Ovary (tissue), 3 donors: ENCODE measurements around the gene TFCP2.

Source experiments
- CTCF ChIP-seq, 3 donors: fragments of 450-650 bp in 2 of 3; fragments of 200-600 bp in 1 of 3; IDR thresholded peaks; one replicate each; pipeline versions ENCODE4 v1.5.1 to v1.8.0; 2016 to 2022; ENCODE audit warnings: antibody characterized with exemption in 3 of 3, mild to moderate bottlenecking in 1 of 3
- EP300 ChIP-seq: sonication (generic); formaldehyde crosslinking; IDR thresholded peaks from one replicate; pipeline ENCODE4 v1.6.1; 2017; ENCODE audit warnings: antibody characterized with exemption
- POLR2A ChIP-seq: fragments of 450-650 bp; IDR thresholded peaks from one replicate; pipeline ENCODE4 v1.6.1; 2017; ENCODE audit warnings: antibody characterized with exemption, mild to moderate bottlenecking, moderate library complexity
- donor health status: DM: no; HTN: no; CAD: no.

GRCh38 chr12:51152953-51153352 is 20.0 kb downstream of the TFCP2 start:
- no peak for TF ChIP-seq EP300
- TF ChIP-seq CTCF (IDR thresholded peaks at IDR 0.05), result no peak
- TF ChIP-seq POLR2A, result no peak
